ENCODE results near the gene CD81. TPM values are rescaled to one million over a fixed set of nuclear protein-coding genes. Genes with fewer than 3 reads are reported as not detected.

Gene CD81
- total RNA-seq, 2 donors from 2014 or later: 498 to 842 TPM

GRCh38 chr11:2426826-2427521 is 49.9 kb downstream of the CD81 start:
- H3K9me3 ChIP-seq: no peaks in the 10 kb centered on the region
- TF ChIP-seq CTCF (IDR thresholded peaks at IDR 0.05): no peak
- H3K4me3 ChIP-seq: no peak overlapping the region
- no peaks in the 10 kb centered on the region for H3K4me1 ChIP-seq (ENCODE audit: control insufficient read depth in 1 of 2, low read depth in 2 of 2)
- H3K27me3 ChIP-seq (replicated peaks; ENCODE audit: insufficient read depth): no peaks in the 10 kb centered on the region
- DNase-seq (ENCODE audit: low spot score): no peak
- no peak overlapping the region for H3K27ac ChIP-seq
- no peak for ATAC-seq (ENCODE audit: insufficient number of reproducible peaks, low FRiP score, low read depth)
- H3K36me3 ChIP-seq: no peaks in the 10 kb centered on the region

- Histone ChIP-seq H3K9me3 (no peaks in the 10 kb centered on the region), H3K36me3 (no peaks in the 10 kb centered on the region), H3K27ac (no peak overlapping the region), H3K4me1 (ENCODE audit: control insufficient read depth in 1 of 2, low read depth in 2 of 2) (no peaks in the 10 kb centered on the region), H3K27me3 (replicated peaks; ENCODE audit: insufficient read depth) (no peaks in the 10 kb centered on the region), H3K4me3 (no peak overlapping the region)
- DNase-seq (ENCODE audit: low spot score) (no peak), ATAC-seq (ENCODE audit: insufficient number of reproducible peaks, low FRiP score, low read depth) (no peak)
- no peak for TF ChIP-seq CTCF (IDR thresholded peaks at IDR 0.05)
Observed at GRCh38 chr11:2427721-2428321, 50.7 kb downstream of the CD81 start.

GRCh38 chr11:2428322-2428795 is 51.2 kb downstream of the CD81 start:
- Histone ChIP-seq H3K4me3 (no peak overlapping the region), H3K4me1 (ENCODE audit: control insufficient read depth in 1 of 2, low read depth in 2 of 2) (no peaks in the 10 kb centered on the region), H3K9me3 (no peaks in the 10 kb centered on the region), H3K36me3 (no peaks in the 10 kb centered on the region), H3K27me3 (replicated peaks; ENCODE audit: insufficient read depth) (no peaks in the 10 kb centered on the region), H3K27ac (no peak overlapping the region)
- no peak for DNase-seq (ENCODE audit: low spot score)
- peak; percentile 46 for TF ChIP-seq CTCF (IDR thresholded peaks at IDR 0.05)
- no peak for ATAC-seq (ENCODE audit: insufficient number of reproducible peaks, low FRiP score, low read depth)

GRCh38 chr11:2431395-2431794 is 54.3 kb downstream of the CD81 start:
- ATAC-seq (ENCODE audit: insufficient number of reproducible peaks, low FRiP score, low read depth): no peak
- Histone ChIP-seq H3K27ac (no peak overlapping the region), H3K4me3 (no peak overlapping the region), H3K9me3 (no peaks in the 10 kb centered on the region), H3K27me3 (replicated peaks; ENCODE audit: insufficient read depth) (no peaks in the 10 kb centered on the region), H3K36me3 (no peaks in the 10 kb centered on the region), H3K4me1 (ENCODE audit: control insufficient read depth in 1 of 2, low read depth in 2 of 2) (no peaks in the 10 kb centered on the region)
- no peak for DNase-seq (ENCODE audit: low spot score)
- no peak for TF ChIP-seq CTCF (IDR thresholded peaks at IDR 0.05)

- H3K4me3 ChIP-seq: no peak overlapping the region
- ATAC-seq (ENCODE audit: insufficient number of reproducible peaks, low FRiP score, low read depth) (no peak), DNase-seq (ENCODE audit: low spot score) (no peak)
- no peaks in the 10 kb centered on the region for H3K4me1 ChIP-seq (ENCODE audit: control insufficient read depth in 1 of 2, low read depth in 2 of 2)
- H3K9me3 ChIP-seq: no peaks in the 10 kb centered on the region
- no peaks in the 10 kb centered on the region for H3K36me3 ChIP-seq
- no peak for TF ChIP-seq CTCF (IDR thresholded peaks at IDR 0.05)
- no peak overlapping the region for H3K27ac ChIP-seq
- H3K27me3 ChIP-seq (replicated peaks; ENCODE audit: insufficient read depth): no peaks in the 10 kb centered on the region
Observed at GRCh38 chr11:2432171-2432621, 55.1 kb downstream of the CD81 start.

Measured in thoracic aorta (tissue), 2 donors.